ENCODE results near the gene CRYBA1. TPM values are rescaled to one million over a fixed set of nuclear protein-coding genes. Genes with fewer than 3 reads are reported as not detected.

The CRYBA1 gene
- total RNA-seq, 1 donor from 2014 or later, result not detected

DNA sequence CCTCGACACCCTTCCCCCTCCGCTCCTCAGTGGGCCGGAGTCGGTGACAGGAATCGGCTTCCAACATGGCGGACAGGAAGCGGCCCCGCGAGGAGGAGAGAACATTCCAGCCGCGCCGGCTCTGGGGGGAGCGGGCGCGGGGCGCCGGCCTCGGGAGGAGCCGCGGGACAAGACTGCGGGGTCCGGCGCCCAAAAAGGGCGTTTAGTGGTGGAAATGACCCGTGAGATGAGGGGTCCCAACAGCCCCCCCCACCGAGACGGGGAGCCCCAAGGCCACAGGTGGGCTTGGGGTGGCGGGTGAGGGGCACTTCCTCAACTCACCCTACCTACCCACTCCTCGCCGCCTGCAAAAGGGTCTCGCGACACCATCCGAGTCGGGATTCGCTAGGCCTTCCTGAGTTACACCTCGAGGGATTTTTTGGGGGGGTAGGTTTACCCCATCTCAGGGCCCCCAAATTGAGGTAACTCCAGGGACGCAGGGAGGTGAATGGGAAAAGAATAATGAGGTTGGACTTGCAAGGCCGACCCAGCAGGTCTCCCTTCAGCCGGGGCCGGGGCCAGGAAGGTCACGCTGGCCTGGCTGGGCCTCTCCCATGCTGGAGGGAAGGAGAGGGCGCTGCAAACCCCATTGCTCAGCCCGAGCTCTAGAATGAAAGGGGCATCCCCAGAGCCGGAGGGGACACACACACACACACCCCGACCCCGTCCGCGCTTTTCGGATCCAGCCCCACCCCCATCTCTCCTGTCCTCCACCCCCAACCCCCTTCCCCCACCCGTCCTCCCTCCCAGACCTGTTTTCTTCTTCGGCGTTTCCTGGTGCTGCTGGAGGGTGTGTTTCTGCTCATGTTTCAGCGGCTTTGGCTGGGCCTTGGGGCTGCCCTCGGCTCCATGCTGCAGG lies 46.6 kb downstream of the CRYBA1 start:
- Histone ChIP-seq H3K36me3 (ENCODE audit: control insufficient read depth in 3 of 3, insufficient read depth in 3 of 3, low read length in 3 of 3) (peaks cover 0 to 3% (median 3%) of the 10 kb centered on the region in 3 donors), H3K27me3 (ENCODE audit: control insufficient read depth in 3 of 3, insufficient read depth in 3 of 3, low read length in 3 of 3) (no peaks in the 10 kb centered on the region), H3K4me3 (ENCODE audit: low read length in 3 of 3) (peak overlapping the region; percentile 93 to 99 (median 97)), H3K27ac (ENCODE audit: low read depth, low read length) (peak overlapping the region; percentile 88), H3K4me1 (ENCODE audit: control insufficient read depth in 3 of 3, insufficient read depth in 3 of 3, low read length in 3 of 3) (peaks cover 18 to 25% (median 22%) of the 10 kb centered on the region in 3 donors), H3K9ac (ENCODE audit: low read depth in 1 of 3, low read length in 3 of 3) (peak overlapping the region; percentile 96 to 100 (median 97)), H3K9me3 (ENCODE audit: control insufficient read depth in 3 of 3, low read length in 3 of 3) (no peaks in the 10 kb centered on the region)

GRCh38 chr17:29293890-29294579 lies 47.4 kb downstream of the CRYBA1 start, which contains the start of gene NUFIP2:
NUFIP2 (minus strand) TSS chr17:29294148; CDS start chr17:29294059, 89 bp downstream.
- Histone ChIP-seq H3K4me3 (ENCODE audit: low read length in 3 of 3) (peak within 1 kb of the TSS; percentile 93 to 99 (median 97)), H3K27ac (ENCODE audit: low read depth, low read length) (peak within 1 kb of the TSS; percentile 88), H3K9me3 (ENCODE audit: control insufficient read depth in 3 of 3, low read length in 3 of 3) (no peaks in the 10 kb centered on the region), H3K36me3 (ENCODE audit: control insufficient read depth in 3 of 3, insufficient read depth in 3 of 3, low read length in 3 of 3) (peaks cover 0 to 3% (median 0%) of the 10 kb centered on the region in 3 donors), H3K9ac (ENCODE audit: low read depth in 1 of 3, low read length in 3 of 3) (peak within 1 kb of the TSS; percentile 96 to 100 (median 97)), H3K4me1 (ENCODE audit: control insufficient read depth in 3 of 3, insufficient read depth in 3 of 3, low read length in 3 of 3) (peaks cover 13 to 25% (median 16%) of the 10 kb centered on the region in 3 donors), H3K27me3 (ENCODE audit: control insufficient read depth in 3 of 3, insufficient read depth in 3 of 3, low read length in 3 of 3) (no peaks in the 10 kb centered on the region)

DNA sequence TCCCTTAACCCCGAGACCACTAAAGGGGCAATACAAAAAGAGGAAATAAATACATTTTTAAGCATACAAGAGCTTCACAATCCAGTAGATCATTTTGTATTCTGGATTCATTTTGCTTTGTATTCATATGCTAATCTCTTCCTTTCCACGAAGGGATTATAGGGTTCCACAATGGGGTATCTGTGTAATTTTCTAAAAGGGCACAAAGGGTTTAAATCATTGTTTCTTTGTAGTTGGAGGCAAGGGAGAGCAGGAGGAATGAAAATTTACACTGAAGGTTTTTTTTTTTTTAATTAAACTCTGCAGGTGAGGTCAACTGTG lies 47.9 kb downstream of the CRYBA1 start:
- peak overlapping the region; percentile 86 to 97 (median 89) for H3K4me3 ChIP-seq (ENCODE audit: low read length in 3 of 3)
- no peaks in the 10 kb centered on the region for H3K27me3 ChIP-seq (ENCODE audit: control insufficient read depth in 3 of 3, insufficient read depth in 3 of 3, low read length in 3 of 3)
- H3K9me3 ChIP-seq (ENCODE audit: control insufficient read depth in 3 of 3, low read length in 3 of 3), result no peaks in the 10 kb centered on the region
- peaks cover 0 to 3% (median 0%) of the 10 kb centered on the region in 3 donors for H3K36me3 ChIP-seq (ENCODE audit: control insufficient read depth in 3 of 3, insufficient read depth in 3 of 3, low read length in 3 of 3)
- H3K9ac ChIP-seq (ENCODE audit: low read depth in 1 of 3, low read length in 3 of 3), result peak overlapping the region; percentile 74 to 90 (median 90)
- peaks cover 13 to 22% (median 15%) of the 10 kb centered on the region in 3 donors for H3K4me1 ChIP-seq (ENCODE audit: control insufficient read depth in 3 of 3, insufficient read depth in 3 of 3, low read length in 3 of 3)
- H3K27ac ChIP-seq (ENCODE audit: low read depth, low read length), result peak overlapping the region; percentile 88

- no peak overlapping the region for H3K27ac ChIP-seq (ENCODE audit: low read depth, low read length)
Measured at GRCh38 chr17:29295420-29295819, 48.8 kb downstream of the CRYBA1 start.

DNA sequence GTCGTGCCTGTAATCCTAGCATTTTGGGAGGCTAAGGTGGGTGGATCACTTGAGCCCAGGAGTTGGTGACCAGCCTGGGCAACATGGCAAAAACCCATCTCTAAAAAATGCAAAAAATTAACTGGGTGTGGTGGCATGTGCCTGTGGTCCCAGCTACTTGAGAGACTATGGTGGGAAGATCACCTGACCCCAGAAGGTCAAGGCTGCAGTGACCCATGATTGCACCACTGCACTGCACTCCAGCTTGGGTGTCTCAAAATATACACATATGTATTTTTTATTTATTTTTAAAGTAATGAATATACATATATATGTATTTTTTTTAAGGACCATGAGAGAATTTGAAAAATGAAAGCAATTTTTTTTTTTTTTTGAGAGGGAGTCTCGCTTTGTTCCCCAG lies 52.4 kb downstream of the CRYBA1 start:
- Histone ChIP-seq H3K9ac (ENCODE audit: low read depth in 1 of 3, low read length in 3 of 3) (no peak overlapping the region), H3K36me3 (ENCODE audit: control insufficient read depth in 3 of 3, insufficient read depth in 3 of 3, low read length in 3 of 3) (no peaks in the 10 kb centered on the region), H3K27me3 (ENCODE audit: control insufficient read depth in 3 of 3, insufficient read depth in 3 of 3, low read length in 3 of 3) (no peaks in the 10 kb centered on the region), H3K4me1 (ENCODE audit: control insufficient read depth in 3 of 3, insufficient read depth in 3 of 3, low read length in 3 of 3) (peaks cover 0 to 3% (median 0%) of the 10 kb centered on the region in 3 donors), H3K27ac (ENCODE audit: low read depth, low read length) (no peak overlapping the region), H3K9me3 (ENCODE audit: control insufficient read depth in 3 of 3, low read length in 3 of 3) (no peaks in the 10 kb centered on the region), H3K4me3 (ENCODE audit: low read length in 3 of 3) (no peak overlapping the region)

More at GRCh38 chr17:29295420-29295819, 48.8 kb downstream of the CRYBA1 start:
- Histone ChIP-seq H3K27me3 (ENCODE audit: control insufficient read depth in 3 of 3, insufficient read depth in 3 of 3, low read length in 3 of 3) (no peaks in the 10 kb centered on the region), H3K4me1 (ENCODE audit: control insufficient read depth in 3 of 3, insufficient read depth in 3 of 3, low read length in 3 of 3) (peaks cover 11 to 17% (median 13%) of the 10 kb centered on the region in 3 donors), H3K9me3 (ENCODE audit: control insufficient read depth in 3 of 3, low read length in 3 of 3) (no peaks in the 10 kb centered on the region), H3K36me3 (ENCODE audit: control insufficient read depth in 3 of 3, insufficient read depth in 3 of 3, low read length in 3 of 3) (peaks cover 0 to 3% (median 0%) of the 10 kb centered on the region in 3 donors), H3K9ac (ENCODE audit: low read depth in 1 of 3, low read length in 3 of 3) (no peak overlapping the region), H3K4me3 (ENCODE audit: low read length in 3 of 3) (no peak overlapping the region)

- no peaks in the 10 kb centered on the region for H3K36me3 ChIP-seq (ENCODE audit: control insufficient read depth in 3 of 3, insufficient read depth in 3 of 3, low read length in 3 of 3)
- H3K9me3 ChIP-seq (ENCODE audit: control insufficient read depth in 3 of 3, low read length in 3 of 3), result no peaks in the 10 kb centered on the region
- H3K27me3 ChIP-seq (ENCODE audit: control insufficient read depth in 3 of 3, insufficient read depth in 3 of 3, low read length in 3 of 3), result no peaks in the 10 kb centered on the region
- H3K4me3 ChIP-seq (ENCODE audit: low read length in 3 of 3), result no peak overlapping the region
- H3K27ac ChIP-seq (ENCODE audit: low read depth, low read length), result no peak overlapping the region
- H3K9ac ChIP-seq (ENCODE audit: low read depth in 1 of 3, low read length in 3 of 3), result no peak overlapping the region
- H3K4me1 ChIP-seq (ENCODE audit: control insufficient read depth in 3 of 3, insufficient read depth in 3 of 3, low read length in 3 of 3), result no peaks in the 10 kb centered on the region
Measured at GRCh38 chr17:29303386-29303785, 56.7 kb downstream of the CRYBA1 start.

Other genes with a start within 250 kb of the CRYBA1 start
- not detected for gene SEZ6, start 240.8 kb upstream of the CRYBA1 start, total RNA-seq
- gene PIPOX, start 203.7 kb upstream of the CRYBA1 start, total RNA-seq, result 1.0 TPM
- 171 TPM for gene MYO18A, start 66.5 kb upstream of the CRYBA1 start, total RNA-seq
- 30.3 TPM for gene NUFIP2, start 47.3 kb downstream of the CRYBA1 start, total RNA-seq
- gene TAOK1, start 143.5 kb downstream of the CRYBA1 start, total RNA-seq, result 36.0 TPM